Calu3 (cell line): Measurements from ENCODE around the gene FAM161B. TPM values are rescaled to one million over a fixed set of nuclear protein-coding genes. Genes with fewer than 3 reads are reported as not detected.

Source experiments
- Bru-seq: library from RNA; stranded (reverse); fragments of 400-500 nt; gene quantifications from one replicate; lab custom pipeline; 2021; lab: Mats Ljungman, UMichigan
- BruChase-seq, 2 experiments: library from RNA; stranded (reverse); fragments of 400-500 nt; gene quantifications; one replicate each; lab custom pipeline; 2021; lab: Mats Ljungman, UMichigan
- BruUV-seq: library from RNA; stranded (reverse); fragments of 400-500 nt; replicated peaks from 2 replicates; lab custom pipeline; 2021; lab: Mats Ljungman, UMichigan
- CTCF ChIA-PET: fragments of 300-600 bp; sonication (Branson Sonifier 250); formaldehyde crosslinking; loops from one replicate; lab custom pipeline; 2022; ENCODE audit warnings: antibody characterized with exemption; lab: Charles Lee
- DNase-seq: peaks from one replicate; pipeline ENCODE4 v3.0.0; 2022
- H3K27ac Mint-ChIP-seq: one replicate; pipeline ENCODE4 v1.8.0; 2022; ENCODE audit warnings: mixed read lengths; ENCODE audit not compliant: unreplicated experiment
- H3K27me3 Mint-ChIP-seq: one replicate; pipeline ENCODE4 v1.8.0; 2022; ENCODE audit warnings: mixed read lengths; ENCODE audit not compliant: unreplicated experiment
- H3K36me3 Mint-ChIP-seq: one replicate; pipeline ENCODE4 v1.8.0; 2022; ENCODE audit warnings: mild to moderate bottlenecking, moderate library complexity, mixed read lengths; ENCODE audit not compliant: insufficient read depth, unreplicated experiment
- H3K4me1 Mint-ChIP-seq: one replicate; pipeline ENCODE4 v1.8.0; 2022; ENCODE audit warnings: mild to moderate bottlenecking, low read depth, mixed read lengths; ENCODE audit not compliant: unreplicated experiment
- H3K4me3 Mint-ChIP-seq: one replicate; pipeline ENCODE4 v1.8.0; 2022; ENCODE audit warnings: mild to moderate bottlenecking, low read depth, moderate library complexity, mixed read lengths; ENCODE audit not compliant: unreplicated experiment
- H3K9me3 Mint-ChIP-seq: one replicate; pipeline ENCODE4 v1.8.0; 2022; ENCODE audit warnings: low read depth, mixed read lengths; ENCODE audit not compliant: unreplicated experiment
- CTCF ChIP-seq: fragments of 200-600 bp; IDR thresholded peaks from one replicate; pipeline ENCODE4 v1.8.0; 2022; ENCODE audit warnings: antibody characterized with exemption; ENCODE audit not compliant: unreplicated experiment
- intact Hi-C: fragments of 100-400 bp; cut with micrococcal nuclease; formaldehyde crosslinking; loops from one replicate; pipeline ENCODE4 v1.10.0; 2022; ENCODE audit not compliant: unreplicated experiment
- long read RNA-seq: library from polyadenylated mRNA; stranded (forward); transcript quantifications from one replicate; pipeline ENCODE4 v2.0.0, GENCODE V29; 2022
- total RNA-seq: library from RNA; stranded (reverse); gene quantifications from 2 replicates; pipeline ENCODE4 v1.2.3, GENCODE V29; 2022

The FAM161B gene
- total RNA-seq (1.6 and 1.7 TPM in 2 replicates), Bru-seq, nascent RNA (percentile 28 among the genes with signal in this experiment), BruChase-seq, experiment 1, labeled RNA remaining after a 6-hour chase (percentile 33 among the genes with signal in this experiment), BruChase-seq, experiment 2, labeled RNA remaining after a 2-hour chase (percentile 32 among the genes with signal in this experiment)
- long read RNA-seq, full-length matches to known transcripts: 1 of 2 reads
- long read RNA-seq, partial matches to known transcripts: 0 of 2 reads
- long read RNA-seq, other reads (novel, unspliced or antisense): 1 of 2 reads

GRCh38 chr14:73949752-73950734 is at the start of gene FAM161B, which contains the start of gene COQ6:
Gene FAM161B, minus strand, starts transcription at chr14:73950094. Its CDS starts 68 bp downstream, at chr14:73950026.
Gene COQ6, plus strand, starts transcription at chr14:73950302. Its CDS starts 31 bp downstream, at chr14:73950333.
- no peaks in the 10 kb centered on the region for H3K9me3 Mint-ChIP-seq
- no peaks in the 10 kb centered on the region for H3K27me3 Mint-ChIP-seq
- peaks cover 14% of the 10 kb centered on the region for H3K36me3 Mint-ChIP-seq
- TF ChIP-seq CTCF: no peak
- CTCF ChIA-PET: no interaction called here
- H3K4me3 Mint-ChIP-seq: peak within 1 kb of the TSS; percentile 84
- peak within 1 kb of the TSS; percentile 53 for H3K27ac Mint-ChIP-seq
- intact Hi-C loops: no loop called here
- H3K4me1 Mint-ChIP-seq: no peaks in the 10 kb centered on the region
- peak; percentile 93 for DNase-seq
- BruUV-seq: no TSS peak

DNA sequence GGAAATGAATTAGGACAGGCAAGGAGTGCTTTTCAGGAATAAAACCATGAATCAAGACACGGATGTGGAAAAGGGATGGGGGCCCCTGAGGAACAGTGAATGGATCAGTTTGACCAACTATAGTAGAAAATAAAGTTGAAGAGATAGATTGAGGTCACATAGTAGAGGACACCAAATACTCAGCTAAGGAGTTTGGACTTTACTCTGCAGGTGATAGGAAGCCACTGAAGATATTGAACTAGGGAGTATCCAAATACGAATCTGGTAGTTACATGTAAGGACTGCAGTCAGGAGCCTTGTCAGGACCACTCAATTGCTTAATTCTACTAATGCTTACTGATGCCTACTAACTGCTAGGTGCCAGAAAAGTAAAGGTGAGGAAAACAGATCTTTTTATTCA is 48.8 kb upstream of the FAM161B start:
- CTCF ChIA-PET: interaction anchor here (1.8 kb wide), 1 partner anchor 15 kb away, joined by 5 read pairs; no protein-coding TSS in a partner anchor
- H3K4me3 Mint-ChIP-seq: no peak overlapping the region
- intact Hi-C loops: no loop called here

DNA sequence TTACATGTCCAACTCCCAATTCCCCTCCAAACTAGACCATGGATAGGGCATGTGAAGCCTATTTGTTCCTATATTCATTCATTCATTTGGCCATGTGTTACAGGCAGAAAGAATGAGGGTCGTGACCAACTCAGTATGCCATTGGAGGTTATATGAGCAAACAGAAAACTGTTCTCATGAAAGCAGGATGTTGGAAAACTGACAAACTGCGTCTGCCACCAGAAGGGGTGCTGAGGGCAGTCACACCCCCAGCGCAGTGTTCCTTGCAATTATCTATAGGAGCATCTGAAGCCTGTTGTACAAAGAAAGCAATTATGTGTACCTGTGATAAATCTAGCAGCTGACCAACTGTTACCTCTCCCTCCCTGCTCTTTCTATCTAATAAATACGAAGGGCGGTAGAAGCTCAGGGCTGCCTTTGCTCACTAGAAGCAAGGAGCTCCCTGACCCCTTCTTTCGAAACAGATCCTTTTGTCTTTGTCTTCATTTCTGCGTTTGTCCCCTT is 48.1 kb upstream of the FAM161B start:
- Mint-ChIP-seq H3K4me3 (no peak overlapping the region), H3K27ac (no peak overlapping the region), H3K9me3 (no peaks in the 10 kb centered on the region), H3K27me3 (no peaks in the 10 kb centered on the region), H3K4me1 (peaks cover 34% of the 10 kb centered on the region), H3K36me3 (no peaks in the 10 kb centered on the region)
- no peak for TF ChIP-seq CTCF
- BruUV-seq: no TSS peak
- CTCF ChIA-PET: interaction anchor here (0.6 to 1.8 kb wide), 2 partner anchors 16 to 39 kb away, joined by 3 to 5 read pairs; no protein-coding TSS in a partner anchor
- intact Hi-C loops: no loop called here
- DNase-seq: no peak

More for the DNA sequence above, 48.8 kb upstream of the FAM161B start:
- H3K36me3 Mint-ChIP-seq: no peaks in the 10 kb centered on the region
- H3K27ac Mint-ChIP-seq: no peak overlapping the region
- H3K4me1 Mint-ChIP-seq: peaks cover 34% of the 10 kb centered on the region
- H3K9me3 Mint-ChIP-seq: no peaks in the 10 kb centered on the region
- no peaks in the 10 kb centered on the region for H3K27me3 Mint-ChIP-seq
- DNase-seq: no peak
- no peak for TF ChIP-seq CTCF
- BruUV-seq: no TSS peak
